Measurements from ENCODE around the gene LRRC8D. TPM values are rescaled to one million over a fixed set of nuclear protein-coding genes. Genes with fewer than 3 reads are reported as not detected.

Gene LRRC8D
- total and polyA plus RNA-seq, 9 of the 15 experiments (the other 6 are each of a cell fraction or from before 2014, with no cell fraction given): 3.4 to 53.9 (median 15.9) TPM

GRCh38 chr1:89901957-89902669, 81.3 kb downstream of the LRRC8D start (continued):
- TF ChIP-seq CTCFL (IDR thresholded peaks at IDR 0.05; ENCODE audit: borderline replicate concordance, insufficient read depth, low read depth, low read length, poor library complexity, severe bottlenecking) (no peak), DACH1 (IDR thresholded peaks at IDR 0.05; ENCODE audit: partially characterized antibody) (no peak), ZNF197 (CRISPR knock-in tag; IDR thresholded peaks at IDR 0.05; ENCODE audit: low read depth) (no peak), MAFG (tag; conservative IDR thresholded peaks at IDR 0.05) (no peak), SLC30A9 (CRISPR knock-in tag; IDR thresholded peaks at IDR 0.05) (no peak), KLF1 (tag; IDR thresholded peaks at IDR 0.05) (no peak), LCOR (CRISPR knock-in tag; IDR thresholded peaks at IDR 0.05) (0 out of 2 replicates have a peak, but pooled peaks have one; percentile 16), HMG20A (CRISPR knock-in tag; conservative IDR thresholded peaks at IDR 0.05) (no peak), TEAD1 (CRISPR knock-in tag; IDR thresholded peaks at IDR 0.05) (no peak), SUPT5H (IDR thresholded peaks at IDR 0.05) (no peak; the same call in 1 of the 2 replicates), CTBP1 (IDR thresholded peaks at IDR 0.05; ENCODE audit: borderline replicate concordance) (peak; percentile 48; the same call in 1 of the 2 replicates), RFX1 (IDR thresholded peaks at IDR 0.05) (no peak), GATAD2B (IDR thresholded peaks at IDR 0.05; ENCODE audit: borderline replicate concordance) (no peak), ZNF146 (CRISPR knock-in tag; IDR thresholded peaks at IDR 0.05; ENCODE audit: unreplicated experiment) (no peak), KDM1A (IDR thresholded peaks at IDR 0.05) (peak; percentile 37 to 73; a peak in 3 of 4 replicates), BHLHE40 (IDR thresholded peaks at IDR 0.05; ENCODE audit: low read length) (no peak; the same call in 1 of the 2 replicates), FOXJ2 (tag; IDR thresholded peaks at IDR 0.05) (no peak), ZZZ3 (IDR thresholded peaks at IDR 0.05) (no peak), C11orf30 (IDR thresholded peaks at IDR 0.05; ENCODE audit: low read depth) (no peak), NBN (IDR thresholded peaks at IDR 0.05; ENCODE audit: low read depth) (no peak; the same call in 1 of the 2 replicates), ZBTB8A (IDR thresholded peaks at IDR 0.05; ENCODE audit: partially characterized antibody) (no peak), NR2C1 (IDR thresholded peaks at IDR 0.05) (no peak; the same call in 1 of the 2 replicates), NR2C1 (tag; IDR thresholded peaks at IDR 0.05) (no peak), MEF2D (tag; conservative IDR thresholded peaks at IDR 0.05; ENCODE audit: low read depth) (no peak; the same call in 1 of the 2 replicates), ARID1B (IDR thresholded peaks at IDR 0.05) (peak; percentile 96), AFF4 (CRISPR knock-in tag; IDR thresholded peaks at IDR 0.05) (no peak)
